Smooth muscle cell (in vitro differentiated cells): ENCODE data around the gene FGFR2. TPM values are rescaled to one million over a fixed set of nuclear protein-coding genes. Genes with fewer than 3 reads are reported as not detected.

Experiments used
- DNase-seq: peaks from one replicate; lab custom pipeline; 2025; ENCODE audit not compliant: unreplicated experiment; lab: John Stamatoyannopoulos, UW
- H2AFZ ChIP-seq: fragments of 200-600 bp; sonication (generic); 2 replicates; pipeline ENCODE4 v1.6.0; 2016; ENCODE audit warnings: antibody characterized with exemption, low read depth, mild to moderate bottlenecking
- H3F3A ChIP-seq: fragments of 200-600 bp; sonication (generic); 2 replicates; pipeline ENCODE4 v1.6.0; 2017; ENCODE audit warnings: antibody characterized with exemption, low read depth
- H3K27ac ChIP-seq: fragments of 200-600 bp; sonication (generic); 2 replicates; pipeline ENCODE4 v1.5.1; 2016; ENCODE audit warnings: low read depth, mild to moderate bottlenecking
- H3K27me3 ChIP-seq: fragments of 200-600 bp; sonication (generic); 2 replicates; pipeline ENCODE4 v1.6.1; 2016; ENCODE audit warnings: low read depth, mild to moderate bottlenecking
- H3K36me3 ChIP-seq: fragments of 200-600 bp; sonication (generic); 2 replicates; pipeline ENCODE4 v1.5.1; 2016; ENCODE audit warnings: low read depth
- H3K4me1 ChIP-seq: fragments of 200-600 bp; sonication (generic); 2 replicates; pipeline ENCODE4 v1.5.1; 2016; ENCODE audit warnings: low read depth
- H3K4me2 ChIP-seq: fragments of 200-600 bp; sonication (generic); 2 replicates; pipeline ENCODE4 v1.6.0; 2016; ENCODE audit warnings: mild to moderate bottlenecking
- H3K4me3 ChIP-seq: fragments of 200-600 bp; sonication (generic); 2 replicates; pipeline ENCODE4 v1.5.1; 2016; ENCODE audit warnings: mild to moderate bottlenecking
- H3K79me2 ChIP-seq: fragments of 200-600 bp; sonication (generic); 2 replicates; pipeline ENCODE4 v1.6.0; 2016; ENCODE audit warnings: low read depth, mild to moderate bottlenecking
- H3K9ac ChIP-seq: fragments of 200-600 bp; sonication (generic); 2 replicates; pipeline ENCODE4 v1.6.0; 2016; ENCODE audit warnings: low read depth
- H3K9me3 ChIP-seq: fragments of 200-600 bp; sonication (generic); replicated peaks from 2 replicates; pipeline ENCODE4 v1.5.1; 2016; ENCODE audit warnings: low read depth
- H4K20me1 ChIP-seq: fragments of 200-600 bp; sonication (generic); 2 replicates; pipeline ENCODE4 v1.6.0; 2016; ENCODE audit warnings: low read depth
- WGBS: methylation state at CpG from one replicate; pipeline ENCODE4 v1.1.7; 2016; ENCODE audit warnings: low lambda C conversion rate; 5-methylcytosine and 5-hydroxymethylcytosine counted together
- polyA plus RNA-seq: library from polyadenylated mRNA; unstranded; fragments of >200 nt; fragmentation: Nextera tagmentation; extraction: Ambion mirVana; gene quantifications from 2 replicates; pipeline ENCODE4 v1.2.1, GENCODE V29; 2016
- total RNA-seq: library from RNA; depleted of rRNA; stranded (reverse); fragments of >200 nt; gene quantifications from 2 replicates; pipeline ENCODE4 v1.2.3, GENCODE V29; 2014
- TF ChIP-seq, protein P1 (sequence below): fragments of 200-600 bp; sonication (generic); IDR thresholded peaks from 2 replicates; pipeline ENCODE4 v1.5.1; 2017; ENCODE audit warnings: borderline replicate concordance, mild to moderate bottlenecking, antibody characterized with exemption; ENCODE audit not compliant: insufficient read depth, poor library complexity, severe bottlenecking

FGFR2 gene
- total and polyA plus RNA-seq, 2 experiments from 2014 or later: 85.9 to 103 TPM

DNA sequence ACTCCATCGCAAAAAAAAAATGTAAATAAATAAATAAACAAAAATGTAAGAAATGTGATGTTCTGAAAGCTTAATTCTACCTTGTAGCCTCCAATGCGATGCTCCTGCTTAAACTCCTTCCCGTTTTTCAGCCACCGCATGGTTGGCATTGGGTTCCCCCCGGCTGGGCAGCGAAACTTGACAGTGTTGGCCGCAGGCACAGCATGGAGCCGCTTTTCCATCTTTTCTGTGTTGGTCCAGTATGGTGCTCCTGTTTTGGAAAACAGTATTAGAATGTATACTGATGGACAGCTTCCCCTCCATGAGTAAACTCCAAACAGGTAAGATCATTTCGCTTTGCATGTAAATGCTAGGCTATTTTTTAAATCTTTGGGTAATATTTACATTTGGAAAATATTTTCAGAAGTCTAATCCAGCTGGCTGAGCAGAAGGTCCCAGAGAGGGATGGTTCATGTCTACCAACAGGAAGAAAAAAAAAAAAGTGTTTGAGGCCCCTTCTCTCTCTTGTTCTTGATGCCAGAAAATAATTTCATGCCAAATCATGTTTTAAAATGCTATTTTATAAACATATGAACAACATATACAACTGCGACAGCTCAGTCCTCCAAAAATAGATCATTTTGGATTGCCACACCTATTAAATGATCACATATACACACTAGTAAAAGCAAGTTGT lies 46.9 kb downstream of the FGFR2 start:
- Histone ChIP-seq H3K79me2 (peaks cover 97% of the 10 kb centered on the region), H3K9ac (no peak overlapping the region), H3K4me3 (no peak overlapping the region), H3F3A (peaks cover 12% of the 10 kb centered on the region), H3K36me3 (peaks cover 6% of the 10 kb centered on the region), H3K4me1 (peaks cover 12% of the 10 kb centered on the region), H4K20me1 (peaks cover 99% of the 10 kb centered on the region), H3K27me3 (no peaks in the 10 kb centered on the region), H3K4me2 (no peak overlapping the region), H2AFZ (no peak overlapping the region), H3K27ac (no peak overlapping the region), H3K9me3 (no peaks in the 10 kb centered on the region)
- DNase-seq: no peak
- TF ChIP-seq, protein P1, sequence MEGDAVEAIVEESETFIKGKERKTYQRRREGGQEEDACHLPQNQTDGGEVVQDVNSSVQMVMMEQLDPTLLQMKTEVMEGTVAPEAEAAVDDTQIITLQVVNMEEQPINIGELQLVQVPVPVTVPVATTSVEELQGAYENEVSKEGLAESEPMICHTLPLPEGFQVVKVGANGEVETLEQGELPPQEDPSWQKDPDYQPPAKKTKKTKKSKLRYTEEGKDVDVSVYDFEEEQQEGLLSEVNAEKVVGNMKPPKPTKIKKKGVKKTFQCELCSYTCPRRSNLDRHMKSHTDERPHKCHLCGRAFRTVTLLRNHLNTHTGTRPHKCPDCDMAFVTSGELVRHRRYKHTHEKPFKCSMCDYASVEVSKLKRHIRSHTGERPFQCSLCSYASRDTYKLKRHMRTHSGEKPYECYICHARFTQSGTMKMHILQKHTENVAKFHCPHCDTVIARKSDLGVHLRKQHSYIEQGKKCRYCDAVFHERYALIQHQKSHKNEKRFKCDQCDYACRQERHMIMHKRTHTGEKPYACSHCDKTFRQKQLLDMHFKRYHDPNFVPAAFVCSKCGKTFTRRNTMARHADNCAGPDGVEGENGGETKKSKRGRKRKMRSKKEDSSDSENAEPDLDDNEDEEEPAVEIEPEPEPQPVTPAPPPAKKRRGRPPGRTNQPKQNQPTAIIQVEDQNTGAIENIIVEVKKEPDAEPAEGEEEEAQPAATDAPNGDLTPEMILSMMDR: no peak
- 96% methylated on average over 10 of the region's 10 CpGs for WGBS

DNA sequence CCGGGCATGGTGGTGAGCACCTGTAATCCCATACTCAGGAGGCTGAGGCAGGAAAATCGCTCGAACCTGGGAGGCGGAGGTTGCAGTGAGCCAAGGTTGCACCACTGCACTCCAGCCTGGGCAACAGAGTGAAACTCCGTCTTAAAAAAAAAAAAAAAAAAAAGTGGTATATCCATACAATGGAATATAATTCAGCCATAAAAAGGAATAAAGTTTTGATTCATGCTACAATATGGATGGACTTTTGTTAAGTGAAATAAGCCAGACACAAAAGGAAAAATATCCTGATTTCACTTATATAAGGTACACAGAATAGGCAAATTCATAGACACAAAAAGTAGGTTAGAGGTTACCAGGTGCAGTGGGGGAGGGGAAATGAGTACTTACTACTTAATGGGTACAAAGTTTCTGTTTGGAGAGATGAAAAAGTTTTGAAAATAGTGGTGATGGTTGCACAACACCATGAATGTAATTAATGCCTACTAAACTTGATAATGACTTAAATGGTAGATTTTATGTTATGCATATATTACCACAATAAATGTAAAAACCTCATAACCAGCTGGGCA lies 53.9 kb downstream of the FGFR2 start:
- peaks cover 11% of the 10 kb centered on the region for H3K4me1 ChIP-seq
- H3K9me3 ChIP-seq: no peaks in the 10 kb centered on the region
- no peak overlapping the region for H3K27ac ChIP-seq
- no peak overlapping the region for H3K4me2 ChIP-seq
- 95% methylated on average over 5 of the region's 5 CpGs for WGBS
- H3F3A ChIP-seq: peaks cover 9% of the 10 kb centered on the region
- H2AFZ ChIP-seq: no peak overlapping the region
- no peak for DNase-seq
- no peak overlapping the region for H3K4me3 ChIP-seq
- peaks cover 93% of the 10 kb centered on the region for H3K79me2 ChIP-seq
- H4K20me1 ChIP-seq: peaks cover 98% of the 10 kb centered on the region
- no peaks in the 10 kb centered on the region for H3K36me3 ChIP-seq
- TF ChIP-seq, protein P1: no peak
- no peak overlapping the region for H3K9ac ChIP-seq
- H3K27me3 ChIP-seq: no peaks in the 10 kb centered on the region

DNA sequence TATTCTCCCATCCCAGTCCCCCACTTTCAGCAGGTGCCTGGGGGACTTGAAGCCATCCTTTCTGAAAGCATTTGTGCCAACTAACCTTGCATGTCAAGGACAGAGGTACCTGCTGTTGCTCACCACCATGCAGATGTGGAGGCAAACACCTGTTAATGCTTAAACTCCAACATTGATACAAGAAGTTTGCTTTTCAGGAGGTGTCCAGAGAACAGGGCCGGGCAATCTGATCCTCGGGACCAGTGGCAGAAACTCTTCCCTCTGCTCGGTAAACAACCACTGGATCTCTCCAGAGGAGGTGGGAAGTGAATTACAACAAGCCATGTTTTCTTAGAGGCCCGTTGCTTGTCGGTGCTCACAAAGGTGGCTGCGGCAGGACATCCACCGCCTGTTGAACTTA lies 54.7 kb downstream of the FGFR2 start:
- Histone ChIP-seq H3K9ac (no peak overlapping the region), H3K36me3 (no peaks in the 10 kb centered on the region), H3K9me3 (no peaks in the 10 kb centered on the region), H3K27me3 (no peaks in the 10 kb centered on the region), H3K4me2 (no peak overlapping the region), H4K20me1 (peaks cover 98% of the 10 kb centered on the region), H3F3A (peaks cover 5% of the 10 kb centered on the region), H3K27ac (no peak overlapping the region), H3K79me2 (peaks cover 94% of the 10 kb centered on the region), H3K4me1 (peaks cover 11% of the 10 kb centered on the region), H2AFZ (no peak overlapping the region), H3K4me3 (no peak overlapping the region)
- TF ChIP-seq, protein P1: no peak
- no peak for DNase-seq
- 93% methylated on average over 7 of the region's 7 CpGs for WGBS
